ENCODE results near the gene TRMT2A.

Gene TRMT2A

DNA sequence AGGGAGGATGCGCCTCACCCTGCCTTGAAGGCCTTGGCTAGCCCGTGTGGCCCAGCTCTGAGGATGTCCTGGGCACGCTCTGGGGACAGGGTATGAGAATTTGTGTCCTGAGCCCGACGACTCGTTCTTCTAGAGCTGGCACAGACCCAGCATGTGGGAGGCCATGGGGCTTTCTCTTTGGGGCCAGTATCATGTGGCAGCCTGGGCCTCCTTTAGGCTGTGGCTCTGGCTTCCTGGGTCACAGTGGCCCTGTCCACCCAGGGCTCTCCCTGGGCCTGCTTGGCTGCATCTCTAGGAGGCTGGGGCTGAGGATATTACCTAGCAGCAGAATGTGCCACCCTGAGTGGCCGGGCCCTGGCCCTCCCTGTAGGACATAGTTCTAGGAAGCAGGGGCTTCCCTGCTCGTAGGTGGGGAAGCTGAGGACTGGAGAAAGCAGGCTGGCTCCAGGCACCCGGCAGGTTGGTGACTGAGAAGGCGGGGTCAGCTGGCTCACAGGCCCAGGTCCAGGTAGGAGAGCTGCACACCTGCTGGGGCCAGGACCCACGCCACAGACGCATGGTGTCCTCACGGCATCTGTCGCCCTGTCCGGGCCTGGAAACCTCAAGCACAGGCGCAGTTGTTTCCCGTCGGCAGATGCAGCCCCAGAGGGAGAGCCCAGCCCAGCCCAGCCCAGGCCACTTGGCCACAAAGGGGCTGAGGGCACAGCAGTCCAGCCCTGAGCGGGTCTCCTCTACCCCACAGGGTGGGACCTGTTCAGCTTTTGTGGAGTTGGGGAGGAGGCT is 27.0 kb upstream of the TRMT2A start:
- H2BK5ac ChIP-seq (ENCODE audit: low read depth, low read length, poor library complexity, severe bottlenecking), result no peak overlapping the region
- no peak overlapping the region for H3K27ac ChIP-seq (ENCODE audit: low read length, poor library complexity, severe bottlenecking)
- H3K36me3 ChIP-seq (ENCODE audit: control insufficient read depth in 1 of 2, insufficient read depth in 2 of 2, low read depth in 1 of 2, low read length in 2 of 2), result peaks cover 18 to 78% of the 10 kb centered on the region in 2 experiments
- no peak overlapping the region for H2AFZ ChIP-seq (ENCODE audit: low read depth, low read length)
- peaks cover 49% of the 10 kb centered on the region for H3K4me1 ChIP-seq (ENCODE audit: control insufficient read depth, insufficient read depth, low read depth, low read length)
- H3K4me2 ChIP-seq (ENCODE audit: low read length, poor library complexity, severe bottlenecking), result no peak overlapping the region
- no peak overlapping the region for H3K23ac ChIP-seq (ENCODE audit: low read length in 2 of 2)
- no peak for DNase-seq
- H3K4me3 ChIP-seq (ENCODE audit: insufficient read depth in 1 of 2, low read depth in 1 of 2, low read length in 2 of 2), result no peak overlapping the region
- H3K4ac ChIP-seq (ENCODE audit: low read depth in 1 of 2, low read length in 2 of 2), result no peak overlapping the region
- no peak overlapping the region for H3K14ac ChIP-seq (ENCODE audit: low read length in 2 of 2)
- 94% methylated on average over 19 of the region's 19 CpGs for WGBS
- peaks cover 44% of the 10 kb centered on the region for H3K79me1 ChIP-seq (replicated peaks; ENCODE audit: low read length, poor library complexity, severe bottlenecking)
- H2BK12ac ChIP-seq (ENCODE audit: low read length in 2 of 2), result no peak overlapping the region
- no peak overlapping the region for H3K9ac ChIP-seq (ENCODE audit: low read length)
- no peaks in the 10 kb centered on the region for H3K9me3 ChIP-seq (ENCODE audit: control insufficient read depth, low read length)
- no peak overlapping the region for H2BK120ac ChIP-seq (ENCODE audit: low read depth, low read length)
- no peak overlapping the region for H3K18ac ChIP-seq (ENCODE audit: low read depth in 1 of 2, low read length in 2 of 2)
- no peaks in the 10 kb centered on the region for H3K27me3 ChIP-seq (ENCODE audit: control insufficient read depth in 1 of 2, insufficient read depth in 1 of 2, low read length in 2 of 2)
- H2AK5ac ChIP-seq (ENCODE audit: low read length, severe bottlenecking), result peak overlapping the region; percentile 27
- no peak overlapping the region for H4K91ac ChIP-seq (ENCODE audit: low read length)
- no peak overlapping the region for H4K8ac ChIP-seq (ENCODE audit: low read length)
- peak overlapping the region; percentile 26 for H2BK15ac ChIP-seq (ENCODE audit: low read depth, poor library complexity, severe bottlenecking)

DNA sequence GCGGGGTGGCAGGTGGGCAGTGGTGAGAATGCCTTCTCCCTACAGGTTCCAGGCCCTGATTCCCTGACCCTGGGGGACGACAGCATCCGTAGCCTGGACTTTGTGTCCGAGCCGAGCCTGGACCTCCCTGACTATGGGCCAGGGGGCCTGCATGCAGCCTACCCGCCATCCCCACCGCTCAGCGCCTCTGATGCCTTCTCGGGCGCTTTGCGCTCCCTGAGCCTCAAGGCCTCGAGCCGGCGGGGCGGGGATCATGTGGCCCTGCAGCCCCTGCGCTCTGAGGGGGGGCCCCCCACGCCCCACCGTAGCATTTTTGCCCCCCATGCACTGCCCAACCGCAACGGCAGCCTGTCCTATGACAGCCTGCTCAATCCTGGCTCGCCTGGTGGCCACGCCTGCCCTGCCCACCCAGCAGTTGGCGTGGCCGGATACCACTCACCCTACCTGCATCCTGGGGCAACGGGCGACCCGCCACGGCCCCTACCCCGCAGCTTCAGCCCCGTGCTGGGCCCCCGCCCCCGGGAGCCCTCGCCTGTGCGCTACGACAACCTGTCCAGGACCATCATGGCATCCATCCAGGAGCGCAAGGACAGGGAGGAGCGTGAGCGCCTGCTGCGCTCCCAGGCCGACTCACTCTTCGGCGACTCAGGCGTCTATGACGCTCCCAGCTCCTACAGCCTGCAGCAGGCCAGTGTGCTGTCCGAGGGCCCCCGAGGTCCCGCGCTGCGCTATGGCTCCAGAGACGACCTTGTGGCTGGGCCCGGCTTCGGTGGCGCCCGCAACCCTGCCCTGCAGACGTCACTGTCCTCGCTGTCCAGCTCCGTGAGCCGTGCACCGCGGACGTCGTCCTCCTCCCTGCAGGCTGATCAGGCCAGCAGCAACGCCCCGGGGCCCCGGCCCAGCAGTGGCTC is 25.9 kb upstream of the TRMT2A start:
- Histone ChIP-seq H3K4me2 (ENCODE audit: low read length, poor library complexity, severe bottlenecking) (no peak overlapping the region), H2AFZ (ENCODE audit: low read depth, low read length) (no peak overlapping the region), H2AK5ac (ENCODE audit: low read length, severe bottlenecking) (peak overlapping the region; percentile 66), H3K27me3 (ENCODE audit: control insufficient read depth in 1 of 2, insufficient read depth in 1 of 2, low read length in 2 of 2) (no peaks in the 10 kb centered on the region), H2BK120ac (ENCODE audit: low read depth, low read length) (no peak overlapping the region), H3K9ac (ENCODE audit: low read length) (no peak overlapping the region), H4K91ac (ENCODE audit: low read length) (no peak overlapping the region), H3K23ac (ENCODE audit: low read length in 2 of 2) (no peak overlapping the region), H3K4me1 (ENCODE audit: control insufficient read depth, insufficient read depth, low read depth, low read length) (peaks cover 52% of the 10 kb centered on the region), H2BK12ac (ENCODE audit: low read length in 2 of 2) (no peak overlapping the region), H3K18ac (ENCODE audit: low read depth in 1 of 2, low read length in 2 of 2) (no peak overlapping the region), H3K27ac (ENCODE audit: low read length, poor library complexity, severe bottlenecking) (no peak overlapping the region), H2BK15ac (ENCODE audit: low read depth, poor library complexity, severe bottlenecking) (no peak overlapping the region), H3K36me3 (ENCODE audit: control insufficient read depth in 1 of 2, insufficient read depth in 2 of 2, low read depth in 1 of 2, low read length in 2 of 2) (peaks cover 18 to 73% of the 10 kb centered on the region in 2 experiments), H3K14ac (ENCODE audit: low read length in 2 of 2) (no peak overlapping the region), H4K8ac (ENCODE audit: low read length) (no peak overlapping the region), H3K79me1 (replicated peaks; ENCODE audit: low read length, poor library complexity, severe bottlenecking) (peaks cover 49% of the 10 kb centered on the region), H3K4me3 (ENCODE audit: insufficient read depth in 1 of 2, low read depth in 1 of 2, low read length in 2 of 2) (peak overlapping the region in 1 of 2 experiments; percentile 10), H2BK5ac (ENCODE audit: low read depth, low read length, poor library complexity, severe bottlenecking) (no peak overlapping the region), H3K9me3 (ENCODE audit: control insufficient read depth, low read length) (no peaks in the 10 kb centered on the region), H3K4ac (ENCODE audit: low read depth in 1 of 2, low read length in 2 of 2) (no peak overlapping the region)
- DNase-seq, result no peak
- WGBS, result 96% methylated on average over 63 of the region's 65 CpGs

DNA sequence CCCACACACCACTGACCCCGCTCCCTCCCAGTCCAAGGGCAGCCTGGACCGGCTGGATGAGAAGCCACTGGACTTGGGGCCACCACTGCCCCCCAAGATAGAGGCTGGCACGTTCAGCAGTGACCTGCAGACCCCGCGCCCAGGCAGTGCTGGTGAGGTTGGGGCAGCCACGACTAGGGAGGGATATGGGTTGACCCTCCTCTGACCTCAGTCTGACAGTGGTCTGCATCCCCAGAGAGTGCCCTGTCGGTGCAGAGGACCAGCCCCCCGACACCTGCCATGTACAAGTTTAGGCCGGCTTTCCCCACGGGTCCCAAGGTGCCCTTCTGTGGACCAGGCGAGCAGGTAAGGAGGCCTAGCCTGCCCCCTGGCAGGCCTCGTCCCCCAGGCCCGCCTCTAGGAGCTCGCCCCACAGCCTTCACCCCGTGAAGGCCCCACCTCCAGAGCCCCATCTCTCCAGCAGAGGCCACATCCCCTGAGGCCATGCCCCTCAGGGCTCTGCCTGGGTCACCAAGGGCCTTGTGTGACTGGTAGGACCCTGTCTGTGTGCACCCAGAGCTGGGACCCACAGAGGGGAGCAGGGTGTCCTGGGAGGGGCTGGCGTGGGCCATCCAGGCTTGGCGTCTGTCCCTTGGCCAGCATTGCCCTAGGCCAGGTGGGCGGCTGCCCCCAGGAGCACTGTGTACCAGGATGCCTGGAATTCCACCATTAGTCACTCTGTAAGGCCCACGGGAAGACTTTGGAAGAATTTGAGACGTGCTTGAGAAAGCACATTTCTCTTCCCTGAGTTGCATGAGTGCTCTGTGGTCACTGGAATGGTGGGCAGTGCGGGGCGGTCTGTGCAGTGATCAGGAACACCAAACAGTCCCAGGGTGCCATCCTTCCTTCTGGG is 24.4 kb upstream of the TRMT2A start:
- no peaks in the 10 kb centered on the region for H3K9me3 ChIP-seq (ENCODE audit: control insufficient read depth, low read length)
- H3K4me3 ChIP-seq (ENCODE audit: insufficient read depth in 1 of 2, low read depth in 1 of 2, low read length in 2 of 2), result no peak overlapping the region
- peak; percentile 49 for DNase-seq
- peak overlapping the region; percentile 37 for H2AK5ac ChIP-seq (ENCODE audit: low read length, severe bottlenecking)
- no peak overlapping the region for H3K4ac ChIP-seq (ENCODE audit: low read depth in 1 of 2, low read length in 2 of 2)
- peak overlapping the region in 1 of 2 experiments; percentile 44 for H3K14ac ChIP-seq (ENCODE audit: low read length in 2 of 2)
- 83% methylated on average over 22 of the region's 22 CpGs for WGBS
- peaks cover 18 to 68% of the 10 kb centered on the region in 2 experiments for H3K36me3 ChIP-seq (ENCODE audit: control insufficient read depth in 1 of 2, insufficient read depth in 2 of 2, low read depth in 1 of 2, low read length in 2 of 2)
- peak overlapping the region in 1 of 2 experiments; percentile 11 for H3K18ac ChIP-seq (ENCODE audit: low read depth in 1 of 2, low read length in 2 of 2)
- no peak overlapping the region for H3K4me2 ChIP-seq (ENCODE audit: low read length, poor library complexity, severe bottlenecking)
- H2BK15ac ChIP-seq (ENCODE audit: low read depth, poor library complexity, severe bottlenecking), result no peak overlapping the region
- no peak overlapping the region for H2BK12ac ChIP-seq (ENCODE audit: low read length in 2 of 2)
- H3K4me1 ChIP-seq (ENCODE audit: control insufficient read depth, insufficient read depth, low read depth, low read length), result peaks cover 53% of the 10 kb centered on the region
- H2AFZ ChIP-seq (ENCODE audit: low read depth, low read length), result no peak overlapping the region
- peak overlapping the region; percentile 82 for H3K27ac ChIP-seq (ENCODE audit: low read length, poor library complexity, severe bottlenecking)
- peaks cover 44% of the 10 kb centered on the region for H3K79me1 ChIP-seq (replicated peaks; ENCODE audit: low read length, poor library complexity, severe bottlenecking)
- H4K91ac ChIP-seq (ENCODE audit: low read length), result no peak overlapping the region
- H2BK120ac ChIP-seq (ENCODE audit: low read depth, low read length), result no peak overlapping the region
- peak overlapping the region; percentile 45 for H3K9ac ChIP-seq (ENCODE audit: low read length)
- peak overlapping the region; percentile 39 for H2BK5ac ChIP-seq (ENCODE audit: low read depth, low read length, poor library complexity, severe bottlenecking)
- no peak overlapping the region for H3K23ac ChIP-seq (ENCODE audit: low read length in 2 of 2)
- no peak overlapping the region for H4K8ac ChIP-seq (ENCODE audit: low read length)
- no peaks in the 10 kb centered on the region for H3K27me3 ChIP-seq (ENCODE audit: control insufficient read depth in 1 of 2, insufficient read depth in 1 of 2, low read length in 2 of 2)

All from mesenchymal stem cell (in vitro differentiated cells and primary cell).